SK-N-MC (cell line): Measurements from ENCODE around the gene NOG.

Source experiments
- DNase-seq: peaks from one replicate; pipeline ENCODE4 v3.0.0-alpha.2; 2011; ENCODE audit warnings: low read depth, low spot score
- H3K27ac ChIP-seq: fragments of 200-600 bp; sonication (generic); 2 replicates; pipeline ENCODE4 v1.5.1; 2016; ENCODE audit warnings: mixed run types
- H3K36me3 ChIP-seq: fragments of 200-600 bp; sonication (generic); 2 replicates; pipeline ENCODE4 v1.6.1; 2017; ENCODE audit warnings: antibody characterized with exemption, low read length, mixed read lengths; ENCODE audit not compliant: insufficient read depth
- H3K4me3 ChIP-seq: fragments of 200-600 bp; sonication (generic); 2 replicates; pipeline ENCODE4 v1.5.1; 2016
- H3K9ac ChIP-seq: fragments of 200-600 bp; sonication (generic); 2 replicates; pipeline ENCODE4 v1.8.0; 2017; ENCODE audit warnings: mixed run types, mixed read lengths; ENCODE audit not compliant: insufficient read length
- H3K9me3 ChIP-seq: fragments of 200-600 bp; sonication (generic); 2 replicates; pipeline ENCODE4 v1.6.1; 2017; ENCODE audit warnings: low read depth, mild to moderate bottlenecking, antibody characterized with exemption, low read length, moderate library complexity, mixed read lengths
- EZH2 ChIP-seq: fragments of 200-600 bp; sonication (generic); IDR thresholded peaks from one replicate; pipeline ENCODE4 v1.6.1; 2017; ENCODE audit warnings: antibody characterized with exemption
- FOXP2 ChIP-seq: optimal IDR thresholded peaks from 2 replicates; pipeline ENCODE3; 2011; ENCODE audit warnings: mild to moderate bottlenecking, moderate library complexity; ENCODE audit not compliant: insufficient read depth; ENCODE audit errors: extremely low read length, control extremely low read depth
- POLR2AphosphoS5 ChIP-seq: IDR thresholded peaks from 2 replicates; pipeline ENCODE4 v1.6.1; 2012; ENCODE audit warnings: mild to moderate bottlenecking, low read depth, low read length, borderline replicate concordance

NOG gene

DNA sequence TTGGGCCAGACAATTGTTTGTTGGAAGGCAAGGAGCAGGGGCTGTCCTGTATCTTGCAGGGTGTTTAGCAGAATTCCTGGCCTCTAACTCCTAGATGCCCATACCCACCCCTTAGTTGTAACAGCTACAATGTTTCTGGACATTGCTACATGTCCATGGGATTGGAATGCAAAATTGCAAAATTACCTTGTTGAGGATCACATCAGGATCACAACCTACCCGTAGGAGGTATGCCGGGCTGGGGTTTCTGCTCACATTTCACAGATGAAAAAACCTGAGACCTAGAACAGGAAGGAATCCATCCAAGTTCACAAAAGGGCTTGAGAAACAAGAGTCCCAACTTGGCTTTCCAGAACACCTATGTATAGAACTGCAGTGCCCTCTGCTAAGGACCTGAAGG lies 22.7 kb downstream of the NOG start:
- no peak overlapping the region for H3K9ac ChIP-seq
- H3K36me3 ChIP-seq, result no peaks in the 10 kb centered on the region
- DNase-seq, result no peak
- no peak overlapping the region for H3K27ac ChIP-seq
- H3K4me3 ChIP-seq, result no peak overlapping the region
- TF ChIP-seq FOXP2 (no peak), POLR2AphosphoS5 (no peak), EZH2 (no peak)
- H3K9me3 ChIP-seq, result no peaks in the 10 kb centered on the region

DNA sequence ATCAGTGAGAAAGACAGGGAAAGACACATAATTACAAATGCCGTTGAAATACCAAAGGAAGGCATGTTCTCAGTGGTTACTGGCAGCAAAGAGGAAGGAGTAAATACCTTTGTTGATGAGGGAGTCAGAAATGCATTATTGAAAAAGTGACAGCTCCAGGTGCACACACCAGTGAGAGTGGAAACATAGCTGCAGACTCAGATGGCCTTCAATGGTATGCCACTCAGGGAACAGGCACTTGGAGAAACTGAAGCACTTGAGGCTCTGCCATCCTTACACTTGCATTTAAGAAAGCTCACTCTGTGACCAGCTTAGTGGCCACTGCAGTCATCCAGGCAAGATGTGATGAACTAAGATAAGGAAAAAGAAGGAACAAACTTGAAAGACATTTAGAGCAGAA lies 29.9 kb downstream of the NOG start:
- Histone ChIP-seq H3K4me3 (no peak overlapping the region), H3K27ac (no peak overlapping the region), H3K9ac (no peak overlapping the region), H3K36me3 (no peaks in the 10 kb centered on the region), H3K9me3 (no peaks in the 10 kb centered on the region)
- DNase-seq, result no peak
- TF ChIP-seq POLR2AphosphoS5 (no peak), EZH2 (no peak), FOXP2 (no peak)

DNA sequence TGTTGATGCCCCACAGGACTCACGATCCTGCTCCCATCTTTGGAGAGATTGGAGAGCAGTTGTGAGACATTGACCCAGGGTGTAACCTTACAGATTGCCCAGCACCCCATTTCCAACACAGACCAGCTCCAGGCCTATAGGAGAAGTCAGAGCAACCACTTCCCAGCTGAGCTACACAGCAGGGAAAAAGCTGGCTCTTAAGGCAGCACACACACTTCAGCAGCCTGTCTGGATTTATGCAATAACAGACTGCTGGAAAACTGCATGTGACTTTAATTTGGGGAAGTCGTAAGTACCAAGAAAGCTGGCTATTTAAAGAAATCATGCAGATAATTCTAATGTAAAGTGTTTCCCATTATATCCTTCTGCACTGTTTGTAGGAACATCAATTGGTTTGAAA lies 30.8 kb downstream of the NOG start:
- Histone ChIP-seq H3K9me3 (no peaks in the 10 kb centered on the region), H3K36me3 (no peaks in the 10 kb centered on the region), H3K27ac (no peak overlapping the region), H3K9ac (no peak overlapping the region), H3K4me3 (no peak overlapping the region)
- DNase-seq, result no peak
- TF ChIP-seq FOXP2 (no peak), POLR2AphosphoS5 (no peak), EZH2 (no peak)

DNA sequence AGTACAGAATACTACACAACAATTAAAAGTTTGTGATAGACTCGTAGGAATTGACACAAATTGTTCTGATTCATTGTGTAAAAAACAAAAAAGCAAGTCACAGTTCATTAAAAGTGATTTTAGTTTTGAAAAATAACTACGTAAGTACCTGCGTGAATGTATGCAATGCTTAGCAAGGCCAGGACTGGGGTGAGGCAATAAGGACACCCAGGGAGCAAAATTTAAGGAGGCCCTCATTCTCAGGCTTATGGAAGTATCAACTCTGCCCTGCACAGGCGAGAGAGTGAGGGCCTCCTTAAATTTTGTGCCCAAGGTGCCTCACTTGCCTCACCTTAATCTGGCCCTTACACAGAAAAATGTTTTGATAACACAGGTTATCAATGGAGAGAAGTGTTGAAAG lies 31.4 kb downstream of the NOG start:
- TF ChIP-seq EZH2 (no peak), POLR2AphosphoS5 (no peak), FOXP2 (no peak)
- Histone ChIP-seq H3K9ac (no peak overlapping the region), H3K36me3 (no peaks in the 10 kb centered on the region), H3K9me3 (no peaks in the 10 kb centered on the region), H3K27ac (no peak overlapping the region), H3K4me3 (no peak overlapping the region)
- DNase-seq, result no peak

DNA sequence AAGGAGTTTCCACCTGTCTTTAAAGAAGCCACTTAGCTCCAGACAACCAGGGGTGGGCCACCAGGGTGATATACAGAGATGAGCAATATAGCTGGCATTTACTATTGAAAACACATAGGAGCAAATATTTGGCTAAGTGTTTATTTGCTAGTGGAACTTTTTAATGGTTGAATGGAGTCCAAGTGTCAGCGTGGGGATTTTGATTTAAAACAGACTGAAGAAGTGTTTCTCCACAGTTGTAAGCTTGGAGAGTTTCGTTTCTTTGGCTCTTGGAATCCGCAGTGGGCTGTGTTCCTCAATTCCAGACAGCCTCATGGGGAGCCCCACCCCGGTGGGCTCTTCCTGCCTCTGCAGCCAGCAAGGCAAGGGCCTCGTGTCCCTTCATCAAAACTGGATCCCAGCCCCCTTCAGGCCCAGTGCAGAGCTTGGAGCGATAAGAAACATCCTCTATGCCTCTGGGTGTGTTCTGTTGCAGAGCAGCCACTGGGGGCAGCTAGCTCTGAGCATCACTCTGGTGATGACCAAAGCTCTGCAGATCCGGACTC lies 36.1 kb downstream of the NOG start:
- H3K4me3 ChIP-seq, result no peak overlapping the region
- no peak for TF ChIP-seq EZH2
- no peak for TF ChIP-seq FOXP2
- no peak for TF ChIP-seq POLR2AphosphoS5
- no peak overlapping the region for H3K27ac ChIP-seq
- no peaks in the 10 kb centered on the region for H3K9me3 ChIP-seq
- no peak overlapping the region for H3K9ac ChIP-seq
- no peaks in the 10 kb centered on the region for H3K36me3 ChIP-seq
- DNase-seq, result no peak

DNA sequence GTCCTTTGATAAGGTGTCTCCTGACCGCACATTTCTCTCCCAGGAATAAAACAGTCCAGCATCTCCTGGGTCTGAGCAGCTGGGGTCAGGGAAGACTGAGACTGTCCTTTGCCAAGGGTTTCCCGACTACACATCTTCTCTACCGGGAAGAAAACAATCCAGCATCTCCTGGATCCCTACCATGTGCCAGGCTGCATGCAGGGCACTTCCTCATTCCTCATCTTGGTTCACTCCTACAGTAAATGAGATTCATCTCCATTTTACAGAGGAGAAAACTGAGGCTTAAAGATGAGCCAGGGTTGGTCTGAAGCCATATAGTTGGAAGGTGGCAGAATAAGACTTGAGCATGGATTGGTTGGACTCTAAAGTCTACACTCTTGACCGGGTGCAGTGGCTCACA lies 36.7 kb downstream of the NOG start:
- H3K4me3 ChIP-seq, result no peak overlapping the region
- no peaks in the 10 kb centered on the region for H3K36me3 ChIP-seq
- H3K27ac ChIP-seq, result no peak overlapping the region
- no peak overlapping the region for H3K9ac ChIP-seq
- DNase-seq, result no peak
- H3K9me3 ChIP-seq, result no peaks in the 10 kb centered on the region
- TF ChIP-seq POLR2AphosphoS5, result no peak
- no peak for TF ChIP-seq EZH2
- TF ChIP-seq FOXP2, result no peak

DNA sequence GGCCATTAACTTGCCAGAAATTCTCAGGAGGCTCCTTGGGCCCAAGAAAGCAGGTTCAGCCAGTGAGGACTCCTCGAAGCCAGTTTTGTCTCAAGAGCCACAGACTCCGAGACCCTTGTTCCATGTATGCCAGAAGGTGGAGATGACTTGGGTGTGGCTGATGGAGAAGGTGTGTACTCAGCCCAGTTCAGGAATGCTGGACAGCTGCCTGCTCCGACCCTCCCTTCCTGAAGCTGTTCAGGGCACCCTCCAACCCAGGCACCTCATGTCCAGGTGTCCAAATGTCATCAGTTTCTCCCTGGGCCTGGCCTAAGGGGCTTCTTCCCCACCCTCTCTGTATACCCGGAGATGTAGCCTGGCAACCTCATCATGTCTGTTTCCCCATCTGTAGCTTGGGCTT lies 40.2 kb downstream of the NOG start:
- Histone ChIP-seq H3K9me3 (no peaks in the 10 kb centered on the region), H3K4me3 (no peak overlapping the region), H3K27ac (no peak overlapping the region), H3K9ac (no peak overlapping the region), H3K36me3 (no peaks in the 10 kb centered on the region)
- TF ChIP-seq FOXP2 (no peak), EZH2 (no peak), POLR2AphosphoS5 (no peak)
- no peak for DNase-seq

DNA sequence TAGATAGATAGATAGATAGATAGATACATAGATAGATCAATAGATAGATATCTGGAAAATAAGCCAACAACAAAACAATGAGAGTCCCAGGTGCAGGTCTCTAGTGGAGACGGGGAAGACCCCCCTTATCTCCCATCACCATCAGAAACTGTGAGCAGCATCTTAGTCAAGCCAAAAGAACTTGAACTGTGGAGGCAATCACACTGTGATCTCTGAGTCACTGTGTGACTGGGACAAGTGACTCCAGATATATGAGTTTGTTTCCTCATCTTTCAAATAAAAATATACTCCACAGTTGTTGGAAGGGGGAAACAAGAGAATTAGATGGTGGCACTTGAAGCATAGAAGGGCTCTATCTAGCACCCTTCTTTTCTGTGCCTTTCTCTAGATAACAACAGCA lies 42.1 kb downstream of the NOG start:
- no peak for DNase-seq
- TF ChIP-seq POLR2AphosphoS5 (no peak), FOXP2 (no peak), EZH2 (no peak)
- Histone ChIP-seq H3K4me3 (no peak overlapping the region), H3K9me3 (no peaks in the 10 kb centered on the region), H3K27ac (no peak overlapping the region), H3K36me3 (no peaks in the 10 kb centered on the region), H3K9ac (no peak overlapping the region)

DNA sequence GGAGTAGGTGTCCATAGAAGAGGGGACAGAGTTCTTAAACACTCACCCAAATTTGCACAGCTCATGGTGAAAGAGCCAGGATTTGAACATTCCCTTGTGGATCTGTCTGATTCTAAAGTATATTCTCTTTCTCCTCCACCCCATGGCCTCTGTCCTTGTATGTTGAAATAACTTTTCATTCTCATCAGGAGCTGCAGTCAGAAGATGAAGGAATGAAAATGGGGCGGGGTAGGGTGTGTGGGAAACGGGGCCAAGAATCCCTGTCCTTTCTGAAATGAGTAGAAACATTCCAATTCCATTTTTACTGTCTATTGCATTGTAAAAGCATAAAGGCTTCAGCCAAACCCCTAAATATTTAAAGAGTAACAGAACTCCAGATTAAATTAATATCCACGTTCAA lies 42.8 kb downstream of the NOG start:
- H3K36me3 ChIP-seq, result no peaks in the 10 kb centered on the region
- no peaks in the 10 kb centered on the region for H3K9me3 ChIP-seq
- TF ChIP-seq POLR2AphosphoS5, result no peak
- TF ChIP-seq FOXP2, result no peak
- TF ChIP-seq EZH2, result no peak
- DNase-seq, result no peak
- H3K4me3 ChIP-seq, result no peak overlapping the region
- no peak overlapping the region for H3K9ac ChIP-seq
- H3K27ac ChIP-seq, result no peak overlapping the region
